Gastrocnemius medialis (tissue), 4 donors: Measurements from ENCODE around the gene MELTF.

Experiments
- POLR2A ChIP-seq, 2 donors: fragments of 450-650 bp; IDR thresholded peaks; one replicate each; pipeline ENCODE4 v1.6.1; 2017; ENCODE audit warnings: antibody characterized with exemption in 2 of 2, mild to moderate bottlenecking in 2 of 2, moderate library complexity in 2 of 2
- TF ChIP-seq, protein P1 (sequence below), 5 experiments: fragments of 450-650 bp in 3 of 5; fragments of 200-600 bp in 2 of 5; sonication (generic) in 2 of 5; IDR thresholded peaks in 4 of 5; conservative IDR thresholded peaks in 1 of 5; 1 replicate in 4 of 5; 2 replicates in 1 of 5; pipeline ENCODE4 v1.5.1; 2016 to 2019; ENCODE audit warnings: antibody characterized with exemption in 5 of 5, mild to moderate bottlenecking in 3 of 5, moderate library complexity in 3 of 5

DNA sequence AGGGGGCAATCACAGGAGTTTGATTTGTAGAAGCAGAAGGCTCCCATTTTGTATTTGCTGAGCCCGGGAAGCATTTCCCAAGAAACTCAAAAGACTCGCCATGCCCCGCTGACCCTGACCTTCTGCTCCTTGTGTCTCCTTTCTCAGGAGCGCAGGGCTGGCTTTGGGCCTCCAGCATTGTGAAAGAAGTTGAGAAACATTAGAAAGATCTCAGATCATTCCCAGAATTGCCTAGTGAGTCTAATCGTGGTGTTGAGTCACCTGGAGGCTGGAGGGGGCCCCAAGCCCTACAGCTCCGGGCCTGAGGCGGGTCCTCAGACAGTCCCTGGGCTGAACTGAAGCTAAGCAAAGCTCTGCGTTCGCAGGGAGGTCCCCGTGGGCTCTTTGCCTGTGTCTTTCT lies 50.1 kb downstream of the MELTF start:
- TF ChIP-seq POLR2A (IDR thresholded peaks at IDR 0.05), result no peak
- TF ChIP-seq, protein P1, sequence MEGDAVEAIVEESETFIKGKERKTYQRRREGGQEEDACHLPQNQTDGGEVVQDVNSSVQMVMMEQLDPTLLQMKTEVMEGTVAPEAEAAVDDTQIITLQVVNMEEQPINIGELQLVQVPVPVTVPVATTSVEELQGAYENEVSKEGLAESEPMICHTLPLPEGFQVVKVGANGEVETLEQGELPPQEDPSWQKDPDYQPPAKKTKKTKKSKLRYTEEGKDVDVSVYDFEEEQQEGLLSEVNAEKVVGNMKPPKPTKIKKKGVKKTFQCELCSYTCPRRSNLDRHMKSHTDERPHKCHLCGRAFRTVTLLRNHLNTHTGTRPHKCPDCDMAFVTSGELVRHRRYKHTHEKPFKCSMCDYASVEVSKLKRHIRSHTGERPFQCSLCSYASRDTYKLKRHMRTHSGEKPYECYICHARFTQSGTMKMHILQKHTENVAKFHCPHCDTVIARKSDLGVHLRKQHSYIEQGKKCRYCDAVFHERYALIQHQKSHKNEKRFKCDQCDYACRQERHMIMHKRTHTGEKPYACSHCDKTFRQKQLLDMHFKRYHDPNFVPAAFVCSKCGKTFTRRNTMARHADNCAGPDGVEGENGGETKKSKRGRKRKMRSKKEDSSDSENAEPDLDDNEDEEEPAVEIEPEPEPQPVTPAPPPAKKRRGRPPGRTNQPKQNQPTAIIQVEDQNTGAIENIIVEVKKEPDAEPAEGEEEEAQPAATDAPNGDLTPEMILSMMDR (IDR thresholded peaks at IDR 0.05 in 4 of 5, conservative IDR thresholded peaks at IDR 0.05 in 1 of 5), result no peak
